HG02642 (cell line): ENCODE data around the gene QSOX1.
"Not testable (repeated sequence)": the region's sequence is repeated elsewhere in the genome, so short reads cannot be mapped to it uniquely, and the experiment has no call there.

Experiments used
- ATAC-seq: cut with Tn5 transposase; IDR thresholded peaks from one replicate; pipeline ENCODE4 v1.9.1; 2021; ENCODE audit warnings: mild to moderate bottlenecking; ENCODE audit not compliant: unreplicated experiment, poor library complexity

QSOX1 gene

DNA sequence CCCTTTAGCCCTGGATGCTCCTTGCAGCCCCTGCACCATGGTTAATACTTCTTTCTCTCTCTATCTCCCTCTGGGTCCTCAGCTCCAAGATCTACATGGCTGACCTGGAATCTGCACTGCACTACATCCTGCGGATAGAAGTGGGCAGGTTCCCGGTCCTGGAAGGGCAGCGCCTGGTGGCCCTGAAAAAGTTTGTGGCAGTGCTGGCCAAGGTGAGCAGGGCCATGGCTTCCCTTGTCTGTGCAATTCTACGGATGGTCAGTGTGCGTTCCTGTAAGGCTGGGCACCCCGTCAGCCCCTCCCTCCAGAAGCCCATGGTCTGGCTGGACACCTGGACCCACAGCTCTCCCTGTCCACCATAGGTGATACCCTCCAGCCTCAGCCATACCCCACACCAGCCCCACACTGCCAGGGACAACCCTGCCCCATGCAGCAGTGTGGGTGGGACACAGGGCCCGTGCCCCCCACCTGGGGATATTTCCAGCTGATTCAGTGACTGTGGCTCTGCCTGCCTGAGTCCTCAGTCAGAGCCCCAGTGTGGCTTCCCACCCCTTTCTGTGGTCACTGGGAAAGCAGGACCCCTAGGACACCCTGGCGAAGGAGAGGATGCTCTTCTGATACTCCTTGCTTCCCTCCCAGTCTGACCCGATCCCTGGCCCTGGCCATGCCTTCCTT, 31.4 kb downstream of the QSOX1 start:
- no peak for ATAC-seq

DNA sequence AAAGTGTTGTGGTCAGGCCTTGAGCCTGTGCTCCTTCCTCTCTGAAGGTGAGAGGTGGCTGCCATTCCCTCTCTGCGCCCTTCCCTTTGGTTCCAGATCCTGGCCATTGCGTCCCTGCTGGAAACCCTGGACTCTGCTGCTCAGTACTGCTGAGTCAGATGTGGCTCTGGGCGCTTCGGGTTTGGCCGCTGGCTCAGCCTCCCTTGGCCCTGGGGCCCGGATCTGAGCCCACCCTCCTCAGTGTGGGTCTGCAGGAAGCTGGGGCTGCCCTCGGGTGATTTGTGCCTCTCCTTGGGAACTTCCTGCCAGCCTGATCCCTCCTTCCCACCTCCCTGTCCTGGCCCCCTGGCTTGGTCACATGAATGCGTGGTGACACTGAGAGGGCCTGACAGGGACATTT, 32.2 kb downstream of the QSOX1 start:
- no peak for ATAC-seq

DNA sequence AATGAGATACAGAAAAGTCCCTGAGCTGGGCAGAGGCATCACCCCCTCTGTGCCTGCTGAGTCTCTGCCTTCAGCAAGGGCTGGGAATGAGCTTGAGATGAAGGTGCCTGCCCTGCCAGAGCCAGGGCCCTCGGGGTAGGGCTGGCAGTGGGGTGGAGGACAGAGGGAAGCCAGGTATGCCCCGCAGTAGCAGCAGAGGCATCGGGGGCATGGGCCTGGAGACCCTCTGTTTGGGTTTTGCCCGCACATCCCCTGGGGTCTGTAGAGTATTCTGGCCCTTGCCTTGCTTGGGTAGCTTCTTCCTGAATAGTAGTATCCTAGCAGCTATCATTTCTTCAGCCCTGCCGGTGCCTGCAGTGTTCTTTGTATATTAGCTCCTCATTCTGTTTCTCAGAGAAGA, 33.0 kb downstream of the QSOX1 start:
- ATAC-seq: no peak

DNA sequence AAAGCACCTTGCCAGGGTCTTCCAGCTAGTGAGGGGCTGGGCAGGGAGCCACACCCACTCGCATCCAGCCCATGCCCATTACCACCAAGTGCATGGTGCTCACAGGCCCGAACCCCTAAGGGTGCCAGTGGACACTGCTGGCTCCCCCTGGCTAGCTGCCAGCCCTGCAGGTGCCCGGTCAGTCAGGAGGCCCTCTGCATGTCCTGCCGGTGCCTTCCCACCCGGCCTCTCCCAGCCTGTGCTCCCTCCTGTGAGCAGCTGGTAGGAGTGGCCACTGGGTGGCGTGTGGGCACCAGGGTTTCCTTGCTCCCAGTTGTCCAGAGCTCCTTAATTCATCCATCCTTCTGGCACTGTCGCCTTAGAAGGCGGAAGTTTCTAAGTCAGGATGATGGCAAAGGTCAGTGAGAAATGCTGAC, 33.4 kb downstream of the QSOX1 start:
- ATAC-seq: no peak

DNA sequence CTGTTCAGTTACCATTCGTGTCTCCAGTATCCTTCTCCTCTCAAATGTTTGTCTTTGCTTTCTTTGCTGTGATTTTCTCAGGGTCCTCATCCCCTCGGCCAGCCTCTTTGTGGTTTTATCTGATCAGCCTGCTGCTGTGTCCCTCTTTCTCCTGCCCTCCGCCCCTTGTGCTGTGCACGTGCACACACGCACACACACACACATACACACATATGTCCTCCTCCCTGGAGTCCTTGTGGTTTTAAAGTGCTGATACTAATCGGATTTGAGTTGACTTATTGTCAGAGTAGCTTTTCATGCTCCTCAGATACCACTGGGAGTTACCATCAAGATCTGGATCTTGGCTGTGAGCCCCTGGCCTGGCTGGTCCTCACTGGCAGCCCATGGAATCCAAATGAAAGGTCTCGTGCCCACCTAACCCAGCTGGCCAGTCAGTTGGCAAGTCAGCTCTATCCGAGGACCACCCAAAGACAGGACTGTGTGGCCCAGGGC, 34.1 kb downstream of the QSOX1 start:
- ATAC-seq: no peak

- ATAC-seq: no peak
These were observed 35.4 kb downstream of the QSOX1 start for GRCh38 chr1:180190091-180190490.

DNA sequence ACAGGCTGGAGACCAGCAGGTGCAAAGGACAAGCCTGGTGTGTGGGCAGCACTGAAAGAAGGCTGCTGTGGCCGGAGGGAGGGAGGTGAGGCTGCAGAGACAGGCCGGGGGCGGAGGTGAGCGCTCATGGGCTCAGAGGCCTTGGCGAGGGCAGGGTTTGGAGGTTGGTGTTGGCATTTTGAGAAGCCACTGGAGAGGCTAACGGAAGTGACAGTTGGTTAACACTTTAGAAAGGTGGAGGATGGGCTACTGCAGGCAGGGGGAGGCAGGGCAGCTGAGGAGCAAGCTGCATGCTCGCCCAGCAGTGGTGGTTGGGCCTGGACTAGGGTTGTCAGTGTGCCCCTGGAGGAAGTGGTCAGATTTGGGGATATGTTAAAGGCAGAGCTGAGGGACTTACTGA, 37.5 kb downstream of the QSOX1 start:
- no peak for ATAC-seq

DNA sequence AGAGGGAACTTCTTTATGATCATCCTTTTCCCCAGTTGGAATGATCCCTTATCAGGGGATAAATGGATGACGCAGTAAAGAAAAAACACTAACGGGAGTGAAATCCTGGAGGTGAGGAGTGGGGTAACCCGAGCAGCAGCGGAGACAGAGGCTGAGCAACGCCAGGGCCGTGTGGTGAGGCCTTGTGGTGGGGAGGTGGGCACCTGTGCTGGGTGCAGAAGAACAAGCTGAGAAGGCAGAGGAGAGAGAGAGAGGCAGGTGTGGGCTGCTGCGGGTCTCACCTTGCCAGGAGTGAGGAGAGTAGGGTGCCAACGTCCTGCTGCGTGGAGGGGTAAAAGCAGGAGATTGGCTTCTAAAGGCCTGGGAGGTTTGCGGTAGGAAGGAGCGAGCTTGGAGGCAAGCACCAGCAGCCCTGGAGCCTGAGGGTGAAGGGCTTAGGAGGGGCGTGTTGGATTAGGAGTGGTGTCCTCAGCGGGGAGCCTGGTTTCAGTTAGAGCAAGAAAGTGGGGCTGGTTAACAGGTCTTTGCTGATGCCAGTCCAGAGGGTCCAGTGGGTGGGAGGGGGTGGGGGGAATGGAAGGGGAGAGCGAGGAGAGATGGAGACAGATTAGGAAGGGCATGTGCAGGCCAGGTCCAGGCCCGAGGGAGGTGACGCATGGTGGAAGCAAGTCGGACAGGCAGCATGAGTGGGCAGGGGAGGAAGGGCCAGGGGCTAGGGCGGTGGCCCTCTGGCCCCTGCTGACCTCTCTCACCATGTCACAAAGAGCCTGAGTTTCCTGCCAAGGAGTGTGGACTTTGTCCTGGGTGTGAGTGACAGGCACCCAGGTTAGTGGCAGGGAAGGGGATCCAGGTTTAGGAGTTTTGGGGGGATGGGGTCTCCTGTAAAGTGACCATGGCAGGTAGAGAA, 38.7 kb downstream of the QSOX1 start:
- no peak for ATAC-seq

- ATAC-seq: no peak
These were observed 39.4 kb downstream of the QSOX1 start for GRCh38 chr1:180194048-180194425.

GRCh38 chr1:180194546-180195207, 40.0 kb downstream of the QSOX1 start:
- no peak for ATAC-seq

GRCh38 chr1:180195401-180195800, 40.7 kb downstream of the QSOX1 start:
- no peak for ATAC-seq

DNA sequence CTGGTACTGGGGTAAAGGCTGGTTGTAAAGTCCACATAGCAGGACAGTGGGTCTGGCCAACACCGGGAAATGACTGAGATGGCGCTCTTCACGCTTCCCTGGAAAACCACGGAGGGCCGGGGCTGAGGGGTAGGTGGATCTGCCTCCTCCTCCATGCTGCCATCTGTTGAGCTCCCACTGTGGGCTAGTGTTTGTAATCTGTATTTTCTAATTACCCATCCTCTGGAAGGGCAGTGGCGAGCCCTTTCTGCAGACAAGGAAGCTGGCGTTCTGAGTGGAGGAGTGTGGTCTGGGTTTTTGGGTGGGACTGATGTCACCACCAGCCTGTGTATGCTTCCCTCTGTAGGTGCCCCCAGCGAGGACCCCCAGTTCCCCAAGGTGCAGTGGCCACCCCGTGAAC, 41.2 kb downstream of the QSOX1 start:
- no peak for ATAC-seq

GRCh38 chr1:180196436-180197003, 41.9 kb downstream of the QSOX1 start:
- no peak for ATAC-seq

DNA sequence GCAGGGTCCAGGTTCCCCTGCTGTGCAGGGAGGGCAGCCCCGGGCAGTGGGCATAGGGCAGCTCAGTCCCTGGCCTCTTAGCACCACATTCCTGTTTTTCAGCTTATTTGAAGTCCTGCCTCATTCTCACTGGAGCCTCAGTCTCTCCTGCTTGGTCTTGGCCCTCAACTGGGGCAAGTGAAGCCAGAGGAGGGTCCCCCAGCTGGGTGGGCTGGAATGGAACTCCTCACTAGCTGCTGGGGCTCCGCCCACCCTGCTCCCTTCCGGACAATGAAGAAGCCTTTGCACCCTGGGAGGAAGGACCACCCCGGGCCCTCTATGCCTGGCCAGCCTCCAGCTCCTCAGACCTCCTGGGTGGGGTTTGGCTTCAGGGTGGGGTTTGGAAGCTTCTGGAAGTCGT, 42.6 kb downstream of the QSOX1 start:
- ATAC-seq: no peak

DNA sequence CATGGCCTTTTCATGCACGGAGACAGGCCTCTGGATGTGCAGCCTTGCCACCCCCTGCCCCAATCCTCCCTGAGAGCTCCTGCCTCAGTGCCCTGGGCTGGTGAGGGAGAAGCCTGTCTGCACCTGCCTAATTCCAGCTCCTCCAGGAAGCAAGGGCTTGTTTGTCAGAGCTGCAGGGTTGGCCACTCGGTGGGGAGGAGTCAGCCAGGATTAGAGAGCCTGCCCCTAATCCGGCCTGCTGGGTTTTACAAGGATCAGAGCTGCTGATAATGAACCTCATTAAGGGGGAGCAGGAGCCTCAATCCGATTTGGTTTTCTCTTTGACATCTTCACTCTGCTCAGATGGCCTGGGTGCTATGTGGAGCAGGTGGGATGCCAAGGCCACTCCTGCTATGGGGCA, 43.5 kb downstream of the QSOX1 start:
- no peak for ATAC-seq

- ATAC-seq: no peak
These were observed 43.9 kb downstream of the QSOX1 start for GRCh38 chr1:180198611-180199010.

GRCh38 chr1:180199018-180199417, 44.3 kb downstream of the QSOX1 start:
- ATAC-seq: no peak

- ATAC-seq: no peak
These were observed 47.0 kb downstream of the QSOX1 start for GRCh38 chr1:180201451-180202200.

- ATAC-seq: not testable (repeated sequence)
These were observed 47.9 kb downstream of the QSOX1 start for GRCh38 chr1:180202588-180202987.

DNA sequence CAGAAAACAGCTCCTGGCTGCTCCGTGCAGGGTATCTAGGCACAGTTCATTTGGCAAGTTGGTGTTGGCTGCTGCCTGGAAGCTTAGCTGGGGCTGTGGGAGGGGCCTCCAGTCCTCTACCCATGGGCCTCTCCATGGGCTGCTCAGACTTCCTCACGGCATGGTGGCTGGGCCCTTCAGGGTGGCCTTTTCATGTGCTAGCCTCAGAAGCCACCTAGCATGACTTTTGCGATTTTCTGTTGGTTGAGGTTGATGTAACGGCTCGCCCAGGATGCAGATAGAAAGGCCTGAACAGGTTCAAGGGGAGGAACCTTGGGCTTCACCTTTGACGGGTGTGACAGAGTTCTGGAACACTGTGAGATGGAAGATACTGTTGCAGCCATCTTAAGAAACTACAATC, 49.6 kb downstream of the QSOX1 start:
- ATAC-seq: no peak
